ENCODE results near the gene AXIN2.
"Not testable (repeated sequence)": the region's sequence is repeated elsewhere in the genome, so short reads cannot be mapped to it uniquely, and the experiment has no call there.

The AXIN2 gene

GRCh38 chr17:65533852-65534457 lies 27.5 kb downstream of the AXIN2 start:
- DNase-seq: no peak

GRCh38 chr17:65533056-65533745 lies 28.2 kb downstream of the AXIN2 start:
- DNase-seq: no peak

- DNase-seq: no peak
Measured at GRCh38 chr17:65532101-65532890, 29.2 kb downstream of the AXIN2 start.

GRCh38 chr17:65531256-65532100 lies 30.0 kb downstream of the AXIN2 start:
- DNase-seq: no peak

- DNase-seq: no peak
Measured at GRCh38 chr17:65530523-65531255, 30.8 kb downstream of the AXIN2 start.

GRCh38 chr17:65529761-65530522 lies 31.5 kb downstream of the AXIN2 start:
- DNase-seq: no peak

- DNase-seq: no peak
Measured at GRCh38 chr17:65529040-65529633, 32.3 kb downstream of the AXIN2 start.

- DNase-seq: no peak
Measured at GRCh38 chr17:65527857-65528591, 33.4 kb downstream of the AXIN2 start.

- DNase-seq: no peak
Measured at GRCh38 chr17:65527381-65527780, 34.1 kb downstream of the AXIN2 start.

GRCh38 chr17:65526854-65527253 lies 34.6 kb downstream of the AXIN2 start:
- not testable (repeated sequence) for DNase-seq

- no peak for DNase-seq
Measured at GRCh38 chr17:65523853-65524664, 37.4 kb downstream of the AXIN2 start.

GRCh38 chr17:65523411-65523810 lies 38.0 kb downstream of the AXIN2 start:
- DNase-seq: no peak

- no peak for DNase-seq
Measured at GRCh38 chr17:65522751-65523404, 38.6 kb downstream of the AXIN2 start.

GRCh38 chr17:65519462-65519861 lies 42.0 kb downstream of the AXIN2 start:
- DNase-seq: no peak

- DNase-seq: no peak
Measured at GRCh38 chr17:65518256-65518655, 43.2 kb downstream of the AXIN2 start.

- no peak for DNase-seq
Measured at GRCh38 chr17:65515959-65516948, 45.2 kb downstream of the AXIN2 start.

- DNase-seq: no peak
Measured at GRCh38 chr17:65515512-65515911, 45.9 kb downstream of the AXIN2 start.

- DNase-seq: no peak
Measured at GRCh38 chr17:65514541-65514940, 46.9 kb downstream of the AXIN2 start.
